B cell (primary cell): Measurements from ENCODE around the gene COL16A1. TPM values are rescaled to one million over a fixed set of nuclear protein-coding genes. Genes with fewer than 3 reads are reported as not detected.

Experiments used
- ATAC-seq: fragments of 200-7000 bp; cut with Tn5 transposase; one replicate; pipeline ENCODE4 v1.10.0; 2021; ENCODE audit warnings: low read depth, mild to moderate bottlenecking, moderate number of reproducible peaks, moderate library complexity
- CTCF ChIA-PET: fragments of 350-600 bp; sonication (Branson Sonifier 250); formaldehyde crosslinking; loops from one replicate; lab custom pipeline; 2021; ENCODE audit warnings: antibody characterized with exemption, inconsistent platforms; lab: Charles Lee
- POLR2A ChIA-PET: fragments of 350-600 bp; sonication (Branson Sonifier 250); formaldehyde crosslinking; loops from one replicate; lab custom pipeline; 2021; ENCODE audit warnings: antibody characterized with exemption; lab: Charles Lee
- DNase-seq: peaks from one replicate; pipeline ENCODE4 v3.0.0; 2013
- H2AFZ ChIP-seq: 2 replicates; pipeline ENCODE4 v1.6.1; 2012; ENCODE audit warnings: mild to moderate bottlenecking, low read depth, low read length; ENCODE audit not compliant: insufficient read depth, poor library complexity, severe bottlenecking
- H3K27ac ChIP-seq, 2 donors: 1 replicate in 1 of 2; 2 replicates in 1 of 2; pipeline ENCODE4 v1.5.1; 2012 to 2013; ENCODE audit warnings: low read length in 2 of 2, mild to moderate bottlenecking in 2 of 2, moderate library complexity in 1 of 2
- H3K27me3 ChIP-seq, 4 experiments: fragments of 200-600 bp in 1 of 4; sonication (generic) in 1 of 4; replicated peaks in 1 of 4; 1 replicate in 2 of 4; 2 replicates in 2 of 4; pipeline versions ENCODE4 v1.6.1 to v1.7.0; 2013 to 2016; ENCODE audit warnings: low read length in 3 of 4, mild to moderate bottlenecking in 2 of 4, mixed read lengths in 1 of 4, moderate library complexity in 1 of 4; ENCODE audit not compliant: insufficient read depth in 4 of 4, control insufficient read depth in 3 of 4; ENCODE audit errors: control extremely low read depth in 1 of 4
- H3K36me3 ChIP-seq, 2 experiments: replicated peaks in 1 of 2; 1 replicate in 1 of 2; 2 replicates in 1 of 2; pipeline versions ENCODE4 v1.6.1 to v1.7.1; 2013; ENCODE audit warnings: low read length in 1 of 2; ENCODE audit not compliant: insufficient read depth in 2 of 2, control insufficient read depth in 1 of 2; ENCODE audit errors: control extremely low read depth in 1 of 2, extremely low read depth in 1 of 2
- H3K4me1 ChIP-seq, 2 donors: fragments of 200-600 bp in 1 of 2; sonication (generic) in 1 of 2; 1 replicate in 1 of 2; 2 replicates in 1 of 2; pipeline versions ENCODE4 v1.5.1 to v1.6.1; 2013 to 2017; ENCODE audit warnings: low read length in 2 of 2; ENCODE audit not compliant: control insufficient read depth in 2 of 2, insufficient read depth in 2 of 2
- H3K4me2 ChIP-seq: replicated peaks from 2 replicates; pipeline ENCODE3; 2012; ENCODE audit warnings: mild to moderate bottlenecking, low read depth, low read length; ENCODE audit not compliant: poor library complexity, severe bottlenecking
- H3K4me3 ChIP-seq, 5 experiments: fragments of 200-600 bp in 1 of 5; sonication (generic) in 1 of 5; 1 replicate in 3 of 5; 2 replicates in 2 of 5; pipeline versions ENCODE4 v1.5.1 to v1.7.0; 2011 to 2016; ENCODE audit warnings: low read length in 4 of 5, mild to moderate bottlenecking in 4 of 5, low read depth in 2 of 5, control low read depth in 1 of 5, moderate library complexity in 1 of 5; ENCODE audit not compliant: insufficient read depth in 1 of 5; ENCODE audit errors: control extremely low read depth in 1 of 5, extremely low read depth in 1 of 5
- H3K79me2 ChIP-seq: fragments of 200-600 bp; sonication (generic); one replicate; pipeline ENCODE4 v1.6.0; 2016; ENCODE audit warnings: low read length; ENCODE audit not compliant: control insufficient read depth, insufficient read depth
- H3K9ac ChIP-seq: fragments of 200-600 bp; sonication (generic); 2 replicates; pipeline ENCODE4 v1.6.1; 2017; ENCODE audit warnings: mild to moderate bottlenecking, low read length, moderate library complexity
- H3K9me3 ChIP-seq, 3 donors: one replicate each; pipeline versions ENCODE4 v1.6.1 to v1.7.1; 2013; ENCODE audit warnings: low read length in 2 of 3; ENCODE audit not compliant: control insufficient read depth in 2 of 3, insufficient read depth in 1 of 3; ENCODE audit errors: control extremely low read depth in 1 of 3
- H4K20me1 ChIP-seq: 2 replicates; pipeline ENCODE4 v1.6.0; 2012; ENCODE audit warnings: mild to moderate bottlenecking, low read length; ENCODE audit not compliant: insufficient read depth, control insufficient read depth, poor library complexity, severe bottlenecking
- H3K27ac Mint-ChIP-seq: one replicate; pipeline ENCODE4 v1.8.0; 2021; ENCODE audit warnings: mixed read lengths
- H3K27me3 Mint-ChIP-seq: one replicate; pipeline ENCODE4 v1.8.0; 2021; ENCODE audit warnings: mixed read lengths
- H3K4me1 Mint-ChIP-seq: one replicate; pipeline ENCODE4 v1.8.0; 2021; ENCODE audit warnings: mixed read lengths
- H3K4me3 Mint-ChIP-seq: one replicate; pipeline ENCODE4 v1.8.0; 2021; ENCODE audit warnings: mixed read lengths
- H3K9me3 Mint-ChIP-seq: one replicate; pipeline ENCODE4 v1.8.0; 2022; ENCODE audit warnings: mixed read lengths; ENCODE audit not compliant: insufficient read depth
- EZH2 ChIP-seq: IDR thresholded peaks from 2 replicates; pipeline ENCODE4 v1.6.1; 2012; ENCODE audit warnings: borderline replicate concordance, low read depth, mild to moderate bottlenecking, moderate library complexity, low read length; ENCODE audit not compliant: insufficient read depth, poor library complexity, severe bottlenecking
- WGBS: methylation state at CpG from one replicate; pipeline ENCODE4 v1.1.5; 2013; ENCODE audit warnings: missing lambda C conversion rate; ENCODE audit not compliant: insufficient coverage; 5-methylcytosine and 5-hydroxymethylcytosine counted together
- intact Hi-C: fragments of 100-400 bp; cut with micrococcal nuclease; formaldehyde crosslinking; loops from one replicate; pipeline ENCODE4 v1.10.0; 2022
- polyA plus RNA-seq: library from polyadenylated mRNA; depleted of rRNA; stranded (reverse); fragments of >200 nt; gene quantifications from 2 replicates; pipeline ENCODE4 v1.2.3, GENCODE V29; 2012
- total RNA-seq, 2 donors: library from RNA; stranded (reverse); fragments of 120-200 nt in 1 of 2; gene quantifications; 1 replicate in 1 of 2; 2 replicates in 1 of 2; pipeline versions ENCODE4 v1.2.3 to v1.2.4, GENCODE V29; 2013 to 2022

The COL16A1 gene
- total and polyA plus RNA-seq, 2 donors (not counting 1 experiment from before 2014, with no cell fraction given) = 0.07 TPM; not detected in 1

- Mint-ChIP-seq H3K27me3 (no peaks in the 10 kb centered on the region), H3K9me3 (peaks cover 4% of the 10 kb centered on the region), H3K4me3 (peak overlapping the region; percentile 27), H3K4me1 (peaks cover 13% of the 10 kb centered on the region), H3K27ac (peak overlapping the region; percentile 60)
- Histone ChIP-seq H3K27ac (no peak overlapping the region), H3K4me1 (peaks cover 7 to 8% of the 10 kb centered on the region in 2 donors), H4K20me1 (no peaks in the 10 kb centered on the region), H3K4me3 (no peak overlapping the region), H3K79me2 (no peaks in the 10 kb centered on the region), H3K9ac (no peak overlapping the region), H3K36me3 (no peaks in the 10 kb centered on the region), H3K4me2 (no peak overlapping the region), H2AFZ (no peak overlapping the region), H3K27me3 (peaks cover 0 to 3% (median 0%) of the 10 kb centered on the region in 4 experiments), H3K9me3 (peaks cover 0 to 2% (median 0%) of the 10 kb centered on the region in 3 donors)
- intact Hi-C loops = loop anchor here (1.0 to 2.0 kb wide), 2 partner anchors 10 to 39 kb away; partner anchors contain the start of gene PEF1
- 100% methylated on average over 1 of the region's 4 CpGs for WGBS
- CTCF ChIA-PET = interaction anchor here (1.6 to 2.8 kb wide), 2 partner anchors 12 to 18 kb away, joined by 5 to 14 read pairs; partner anchors contain the start of gene HCRTR1
- peak; percentile 65 for DNase-seq
- TF ChIP-seq EZH2 = no peak
- ATAC-seq = peak; percentile 97
- POLR2A ChIA-PET = interaction anchor here (0.6 to 0.7 kb wide), 2 partner anchors 24 to 426 kb away, joined by 3 read pairs; no protein-coding TSS in a partner anchor
Observed at GRCh38 chr1:31605908-31606427, 97.8 kb downstream of the COL16A1 start.

Other genes starting within 250 kb of the COL16A1 start
- gene TINAGL1, start 127.5 kb downstream of the COL16A1 start, total RNA-seq = not detected in 2 replicates
- gene TINAGL1, start 127.5 kb downstream of the COL16A1 start, polyA plus RNA-seq = not detected in 2 replicates
- 0.22 TPM in 2 replicates for gene HCRTR1, start 86.3 kb downstream of the COL16A1 start, total RNA-seq
- gene HCRTR1, start 86.3 kb downstream of the COL16A1 start, polyA plus RNA-seq = not detected in 2 replicates
- 36.7 and 46.9 TPM in 2 replicates for gene PEF1, start 59.1 kb downstream of the COL16A1 start, total RNA-seq
- 46.7 and 49.4 TPM in 2 replicates for gene PEF1, start 59.1 kb downstream of the COL16A1 start, polyA plus RNA-seq
- gene ADGRB2, start 60.3 kb upstream of the COL16A1 start, total RNA-seq = 1.6 and 1.9 TPM in 2 replicates
- gene ADGRB2, start 60.3 kb upstream of the COL16A1 start, polyA plus RNA-seq = 1.0 and 2.7 TPM in 2 replicates
- gene SPOCD1, start 112.0 kb upstream of the COL16A1 start, total RNA-seq = not detected in 2 replicates
- gene SPOCD1, start 112.0 kb upstream of the COL16A1 start, polyA plus RNA-seq = 0.25 TPM in 1 of 2 replicates, not detected in the other
- gene PTP4A2, start 234.4 kb upstream of the COL16A1 start, total RNA-seq = 184 and 193 TPM in 2 replicates
- 78.2 and 94.4 TPM in 2 replicates for gene PTP4A2, start 234.4 kb upstream of the COL16A1 start, polyA plus RNA-seq